Fibroblast of gingiva (primary cell): ENCODE results near the gene CAMTA1.

Experiments
- DNase-seq: peaks from one replicate; pipeline ENCODE4 v3.0.0-alpha.2; 2011; ENCODE audit warnings: low read depth

The CAMTA1 gene

GRCh38 chr1:6779089-6779805 is 6.0 kb upstream of the CAMTA1 start:
- DNase-seq = no peak

GRCh38 chr1:6782151-6782550 is 3.1 kb upstream of the CAMTA1 start:
- DNase-seq = no peak

GRCh38 chr1:6783221-6783620 is 2.0 kb upstream of the CAMTA1 start:
- no peak for DNase-seq

DNA sequence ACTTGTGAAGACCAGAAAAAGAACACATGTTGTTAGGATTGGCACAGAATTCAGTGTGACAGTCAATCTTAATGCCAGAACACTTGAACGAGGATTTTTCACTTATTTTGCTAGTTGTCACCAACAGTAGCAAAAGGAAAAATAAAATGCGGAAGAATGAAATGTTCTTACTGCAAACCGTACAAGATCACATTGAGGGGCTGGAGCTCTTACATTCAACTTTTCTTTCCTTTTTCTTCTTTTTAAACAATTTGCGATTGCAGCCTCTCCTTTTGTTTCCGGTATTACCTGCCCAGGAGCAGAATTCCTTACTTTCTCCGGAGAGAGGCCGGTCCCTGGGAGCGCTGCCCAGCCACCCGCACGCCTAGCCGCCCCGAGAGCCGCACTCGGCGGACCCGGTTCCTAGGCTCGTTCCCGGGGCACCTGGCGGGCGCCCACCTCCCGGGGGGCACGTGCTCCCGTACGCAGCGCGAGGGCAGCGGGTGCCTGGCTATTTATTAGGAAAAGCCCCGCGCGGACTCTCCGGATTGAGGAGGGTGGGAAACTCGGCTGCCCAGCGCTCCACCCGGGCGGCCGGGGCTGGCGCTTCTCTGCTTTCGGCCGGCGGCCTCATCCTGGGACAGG is 1.2 kb upstream of the CAMTA1 start:
- DNase-seq = no peak

GRCh38 chr1:6784560-6785317 is 515 bp upstream of the CAMTA1 start:
- peak; percentile 100 for DNase-seq

DNA sequence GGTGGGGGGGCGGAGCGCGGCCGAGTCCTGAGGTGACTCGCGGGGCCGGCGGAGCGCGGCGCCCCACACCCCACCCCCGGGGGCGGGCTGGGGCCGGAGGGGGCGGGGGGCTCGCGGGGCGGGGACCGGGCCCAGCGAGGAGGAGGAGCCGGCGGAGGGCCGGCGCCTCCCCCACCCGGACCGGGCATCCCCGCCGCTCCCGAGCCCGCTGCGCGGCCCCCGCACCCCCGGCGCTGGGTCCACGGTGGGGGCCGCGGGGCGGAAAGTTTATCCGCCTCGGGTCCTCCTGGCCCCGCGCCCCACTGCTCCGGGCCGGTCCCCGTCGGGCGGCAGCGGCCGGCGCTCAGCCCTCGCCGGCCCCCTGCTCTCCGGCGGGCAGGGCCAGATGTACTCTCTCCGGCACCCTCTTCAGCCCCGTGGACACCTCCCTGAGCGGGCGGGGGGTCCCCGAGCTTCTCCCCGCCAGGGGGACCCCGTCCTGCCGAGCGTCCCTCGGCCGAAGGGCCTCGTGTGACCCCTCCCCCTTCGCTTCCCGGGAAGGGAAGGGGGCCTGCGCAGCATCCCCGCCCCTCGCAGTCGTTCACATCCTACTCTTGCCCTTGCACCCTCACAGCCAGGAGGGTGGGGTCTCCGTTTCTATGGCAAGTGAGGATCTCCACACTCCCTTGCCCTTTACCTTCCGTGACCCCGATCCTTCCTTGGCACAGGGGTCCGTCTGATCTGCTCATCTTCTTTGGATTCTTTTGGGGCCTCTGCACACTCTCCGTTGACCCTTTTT is 663 bp downstream of the CAMTA1 start:
- DNase-seq = peak; percentile 23

DNA sequence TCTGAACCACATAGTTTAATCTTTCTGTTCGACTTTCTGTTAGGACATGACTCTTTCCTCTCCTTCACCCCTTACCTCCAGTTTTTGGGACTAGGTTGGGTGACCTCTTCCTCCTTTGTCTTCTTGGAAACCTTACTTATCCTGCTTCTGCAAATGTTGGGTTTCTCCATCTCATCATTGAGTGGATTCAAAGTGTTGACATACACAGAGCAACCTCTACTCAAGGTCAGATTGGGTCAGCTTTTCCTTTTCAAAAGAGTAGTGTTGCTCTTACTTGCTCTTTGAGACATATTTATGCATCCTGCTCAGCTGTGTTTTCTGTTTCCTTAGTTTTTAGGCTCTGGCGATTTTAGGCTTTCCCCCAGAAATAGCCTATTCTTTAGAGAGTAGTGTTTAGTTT is 3.7 kb downstream of the CAMTA1 start:
- no peak for DNase-seq

DNA sequence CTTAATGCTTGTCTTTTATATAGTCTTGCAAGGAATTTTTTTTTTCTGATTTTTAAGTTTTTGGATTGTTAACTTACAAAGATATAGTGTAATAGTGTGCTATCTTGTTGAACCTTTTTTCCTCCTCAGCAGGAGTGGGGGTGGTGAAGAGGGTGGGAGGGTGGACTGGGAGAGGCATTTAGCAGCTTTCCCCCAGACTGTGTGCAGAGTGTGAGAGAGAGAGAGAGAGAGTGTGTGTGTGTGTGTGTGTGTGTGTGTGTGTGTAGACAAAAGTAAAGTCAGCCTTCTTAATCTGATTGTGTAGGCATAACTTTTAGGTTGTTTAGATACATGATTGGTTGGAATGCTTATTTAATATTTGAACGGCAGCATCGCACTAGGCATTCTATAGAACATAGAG is 4.9 kb downstream of the CAMTA1 start:
- no peak for DNase-seq

DNA sequence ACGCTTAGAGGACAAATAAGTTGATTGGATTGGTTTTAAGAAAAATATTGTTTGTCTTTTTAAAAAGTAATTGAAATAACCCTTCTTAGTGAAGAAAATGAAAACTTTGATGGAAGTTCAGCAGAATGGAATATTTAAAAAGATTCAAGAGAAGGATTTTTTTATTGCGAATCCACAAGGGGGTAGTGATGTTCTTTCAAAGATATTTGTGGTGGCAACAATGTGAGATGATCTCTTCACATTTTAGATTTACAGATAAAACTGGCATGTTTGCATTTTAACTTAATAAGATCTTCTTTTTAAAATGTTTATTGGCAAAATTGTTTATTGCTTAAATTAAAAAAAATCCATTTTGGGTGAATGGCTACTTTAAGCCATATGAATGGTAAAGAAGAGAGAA is 8.9 kb downstream of the CAMTA1 start:
- peak; percentile 50 for DNase-seq

- no peak for DNase-seq
These were observed 9.9 kb downstream of the CAMTA1 start for GRCh38 chr1:6795203-6795602.

GRCh38 chr1:6795661-6796060 is 10.4 kb downstream of the CAMTA1 start:
- peak; percentile 46 for DNase-seq

DNA sequence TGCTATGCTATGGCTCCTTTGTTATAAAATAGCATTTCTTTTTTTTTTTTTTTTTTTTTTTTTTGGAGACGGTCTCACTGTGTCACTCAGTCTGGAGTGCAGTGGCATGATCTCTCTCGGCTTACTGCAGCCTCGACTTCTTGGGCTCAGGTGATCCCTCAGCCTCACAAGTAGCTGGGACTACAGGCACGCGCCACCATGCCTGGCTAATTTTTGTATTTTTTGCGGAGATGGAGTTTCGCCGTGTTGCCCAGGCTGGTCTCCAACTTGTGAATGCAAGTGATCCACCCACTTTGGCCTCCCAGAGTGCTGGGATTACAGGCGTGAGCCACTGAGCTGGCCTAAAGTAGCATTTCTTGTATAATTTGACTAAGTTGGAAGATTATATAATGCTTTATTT is 10.8 kb downstream of the CAMTA1 start:
- no peak for DNase-seq

- no peak for DNase-seq
These were observed 14.2 kb downstream of the CAMTA1 start for GRCh38 chr1:6799499-6799898.

GRCh38 chr1:6800745-6801144 is 15.5 kb downstream of the CAMTA1 start:
- DNase-seq = peak; percentile 24

GRCh38 chr1:6801199-6801598 is 15.9 kb downstream of the CAMTA1 start:
- no peak for DNase-seq

- peak; percentile 17 for DNase-seq
These were observed 16.7 kb downstream of the CAMTA1 start for GRCh38 chr1:6801966-6802365.

- DNase-seq = no peak
These were observed 17.2 kb downstream of the CAMTA1 start for GRCh38 chr1:6802454-6802853.

DNA sequence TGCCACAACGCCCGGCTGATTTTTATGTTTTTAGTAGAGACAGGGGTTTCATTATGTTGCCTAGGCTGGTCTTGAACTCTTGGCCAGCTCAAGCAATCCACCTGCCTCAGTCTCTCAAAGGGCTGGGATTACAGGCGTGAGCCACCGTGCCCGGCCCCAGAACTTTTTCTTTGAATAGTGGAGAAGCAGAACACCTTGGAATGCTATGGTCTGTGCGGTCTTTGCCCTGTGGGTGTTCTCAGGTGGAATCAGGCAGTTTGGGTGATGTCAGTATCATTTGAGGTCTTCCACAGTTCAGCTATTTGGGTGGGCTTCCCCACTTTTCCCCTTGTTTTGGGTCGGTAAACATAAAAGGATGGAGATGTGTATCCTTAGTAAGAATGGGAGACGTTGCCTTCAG is 17.6 kb downstream of the CAMTA1 start:
- no peak for DNase-seq

DNA sequence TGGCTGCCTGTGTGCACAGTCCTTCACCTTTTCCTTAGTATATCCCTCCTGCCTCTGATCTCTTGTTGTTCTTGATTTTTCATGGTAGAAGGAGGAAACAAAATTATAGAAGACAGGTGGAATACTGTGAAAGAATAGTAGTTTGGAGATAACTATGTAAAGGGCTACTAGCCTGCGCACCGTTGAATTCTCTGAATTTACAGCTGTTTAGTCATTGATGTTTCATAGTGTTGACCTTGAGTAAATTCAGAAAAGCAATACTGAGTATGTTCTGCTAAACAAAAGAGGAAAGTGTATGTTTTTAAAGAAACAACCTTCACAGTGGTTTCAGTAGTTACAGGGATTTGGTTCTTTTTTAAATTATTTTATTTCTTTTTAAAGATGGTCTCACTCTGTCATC is 18.1 kb downstream of the CAMTA1 start:
- no peak for DNase-seq

DNA sequence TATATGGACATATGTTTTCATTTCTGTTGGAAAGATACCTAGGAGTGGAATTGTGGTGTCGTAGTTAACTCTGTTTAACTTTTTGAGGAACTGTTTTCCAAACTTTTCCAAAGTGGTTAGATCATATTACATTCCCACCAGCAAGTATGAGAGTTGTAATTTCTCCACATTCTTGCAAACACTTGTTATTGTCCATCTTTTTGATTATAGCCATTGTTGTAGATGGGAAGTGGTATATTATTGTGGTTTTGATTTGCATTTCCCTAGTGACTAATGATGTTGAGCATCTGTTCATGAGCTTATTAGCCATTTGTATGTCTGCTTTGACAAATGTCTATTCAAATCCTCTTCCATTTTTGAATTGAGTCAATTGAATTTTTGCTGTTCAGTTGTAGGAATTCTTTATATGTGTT is 19.8 kb downstream of the CAMTA1 start:
- no peak for DNase-seq

GRCh38 chr1:6807782-6808181 is 22.5 kb downstream of the CAMTA1 start:
- no peak for DNase-seq

DNA sequence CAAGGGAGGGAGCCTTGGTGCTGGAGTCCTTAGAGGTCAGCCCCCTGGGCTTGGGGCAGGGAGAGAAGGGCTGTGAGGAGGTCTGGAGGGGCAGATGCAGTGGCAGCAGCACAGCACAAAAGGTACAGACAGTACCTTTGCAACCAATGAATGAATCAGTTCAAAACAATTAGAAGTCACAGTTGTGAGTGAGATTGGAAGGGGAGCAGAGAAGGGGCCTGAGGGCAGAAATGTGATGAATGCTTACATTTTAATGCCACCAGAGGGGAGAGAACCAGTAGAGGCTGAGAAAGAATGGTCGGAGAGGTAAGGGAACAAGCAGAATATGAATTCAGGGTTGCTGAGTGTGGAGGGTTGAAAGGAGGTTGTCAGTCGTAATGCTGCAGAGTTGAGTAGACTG is 24.2 kb downstream of the CAMTA1 start:
- DNase-seq = no peak
